Liver (tissue), 9 donors: ENCODE results near the gene ANK3. TPM values are rescaled to one million over a fixed set of nuclear protein-coding genes. Genes with fewer than 3 reads are reported as not detected.

Experiments
- DNase-seq: peaks from one replicate; pipeline ENCODE4 v3.0.0-alpha.2; 2017; ENCODE audit warnings: low spot score
- H3K27ac ChIP-seq, 2 donors: one replicate each; pipeline ENCODE4 v1.7.0; 2013; ENCODE audit warnings: inconsistent platforms in 2 of 2, low read length in 2 of 2, control low read depth in 1 of 2, low read depth in 1 of 2, mild to moderate bottlenecking in 1 of 2
- H3K27me3 ChIP-seq, 4 donors: one replicate each; pipeline versions ENCODE4 v1.6.1 to v1.7.0; 2013; ENCODE audit warnings: low read length in 3 of 4, inconsistent platforms in 1 of 4, mild to moderate bottlenecking in 1 of 4, moderate library complexity in 1 of 4; ENCODE audit not compliant: control insufficient read depth in 4 of 4, insufficient read depth in 4 of 4
- H3K36me3 ChIP-seq, 4 donors: one replicate each; pipeline versions ENCODE4 v1.6.1 to v1.7.0; 2013; ENCODE audit warnings: low read length in 3 of 4, mild to moderate bottlenecking in 3 of 4, low read depth in 1 of 4, moderate library complexity in 1 of 4; ENCODE audit not compliant: control insufficient read depth in 4 of 4, insufficient read depth in 3 of 4
- H3K4me1 ChIP-seq, 4 donors: one replicate each; pipeline versions ENCODE4 v1.6.1 to v1.7.0; 2013; ENCODE audit warnings: low read length in 3 of 4, mild to moderate bottlenecking in 3 of 4, moderate library complexity in 1 of 4; ENCODE audit not compliant: control insufficient read depth in 4 of 4, insufficient read depth in 4 of 4
- H3K4me3 ChIP-seq, 3 donors: one replicate each; pipeline versions ENCODE4 v1.6.1 to v1.7.0; 2013; ENCODE audit warnings: low read length in 3 of 3, control low read depth in 1 of 3, low read depth in 1 of 3, mild to moderate bottlenecking in 1 of 3
- H3K9ac ChIP-seq, 2 donors: one replicate each; pipeline ENCODE4 v1.7.0; 2013; ENCODE audit warnings: low read length in 2 of 2, mild to moderate bottlenecking in 2 of 2, moderate library complexity in 2 of 2, control low read depth in 1 of 2, low read depth in 1 of 2
- H3K9me3 ChIP-seq, 4 donors: one replicate each; pipeline versions ENCODE4 v1.6.1 to v1.7.0; 2013; ENCODE audit warnings: low read length in 3 of 4; ENCODE audit not compliant: control insufficient read depth in 4 of 4
- EGR1 ChIP-seq, 2 donors: IDR thresholded peaks; 2 replicates each; pipeline ENCODE4 v1.6.1; 2016 to 2018; ENCODE audit warnings: antibody characterized with exemption in 2 of 2, low read depth in 2 of 2
- FOXA1 ChIP-seq: IDR thresholded peaks from 2 replicates; pipeline ENCODE4 v1.6.1; 2016; ENCODE audit warnings: antibody characterized with exemption
- FOXA2 ChIP-seq: IDR thresholded peaks from 2 replicates; pipeline ENCODE4 v1.6.1; 2016; ENCODE audit warnings: antibody characterized with exemption
- GABPA ChIP-seq, 2 donors: IDR thresholded peaks in 1 of 2; conservative IDR thresholded peaks in 1 of 2; 2 replicates each; pipeline ENCODE4 v1.6.1; 2016; ENCODE audit warnings: antibody characterized with exemption in 2 of 2, mild to moderate bottlenecking in 1 of 2, moderate library complexity in 1 of 2
- HNF4A ChIP-seq, 2 donors: conservative IDR thresholded peaks; 2 replicates each; pipeline ENCODE4 v1.6.1; 2016; ENCODE audit warnings: antibody characterized with exemption in 2 of 2, mild to moderate bottlenecking in 2 of 2
- HNF4G ChIP-seq: IDR thresholded peaks from 2 replicates; pipeline ENCODE4 v1.6.1; 2016; ENCODE audit warnings: antibody characterized with exemption
- JUND ChIP-seq, 2 donors: IDR thresholded peaks; 2 replicates each; pipeline ENCODE4 v1.6.1; 2016; ENCODE audit warnings: antibody characterized with exemption in 2 of 2
- MAX ChIP-seq: IDR thresholded peaks from 2 replicates; pipeline ENCODE4 v1.6.1; 2016; ENCODE audit warnings: antibody characterized with exemption
- NR2F2 ChIP-seq: IDR thresholded peaks from 2 replicates; pipeline ENCODE4 v1.6.1; 2016; ENCODE audit warnings: antibody characterized with exemption
- RAD21 ChIP-seq, 2 donors: IDR thresholded peaks; 2 replicates each; pipeline ENCODE4 v1.6.1; 2016; ENCODE audit warnings: antibody characterized with exemption in 2 of 2, mild to moderate bottlenecking in 2 of 2
- RXRA ChIP-seq, 2 donors: IDR thresholded peaks; 2 replicates each; pipeline ENCODE4 v1.6.1; 2017 to 2018; ENCODE audit warnings: antibody characterized with exemption in 2 of 2, mild to moderate bottlenecking in 1 of 2
- SP1 ChIP-seq: IDR thresholded peaks from 2 replicates; pipeline ENCODE4 v1.6.1; 2018; ENCODE audit warnings: antibody characterized with exemption, mild to moderate bottlenecking
- TAF1 ChIP-seq: conservative IDR thresholded peaks from 2 replicates; pipeline ENCODE4 v1.6.1; 2016; ENCODE audit warnings: antibody characterized with exemption, mild to moderate bottlenecking
- YY1 ChIP-seq: IDR thresholded peaks from 2 replicates; pipeline ENCODE4 v1.6.1; 2016; ENCODE audit warnings: antibody characterized with exemption, mild to moderate bottlenecking
- ZBTB33 ChIP-seq: IDR thresholded peaks from 2 replicates; pipeline ENCODE4 v1.6.1; 2016; ENCODE audit warnings: antibody characterized with exemption
- WGBS: extraction: QIAGEN DNeasy Blood & Tissue Kit; methylation state at CpG from one replicate; pipeline ENCODE4 v1.1.7; 2013; 5-methylcytosine and 5-hydroxymethylcytosine counted together
- polyA plus RNA-seq, 2 donors: library from polyadenylated mRNA; stranded (reverse) in 1 of 2; unstranded in 1 of 2; fragments of 200-250 nt in 1 of 2; fragments of >200 nt in 1 of 2; fragmentation: Nextera tagmentation in 1 of 2; extraction: Ambion mirVana in 1 of 2; gene quantifications; one replicate each; pipeline versions ENCODE4 v1.2.1 to v1.2.3, GENCODE V29; 2013 to 2015
- total RNA-seq, 2 donors: library from RNA; depleted of rRNA; stranded (reverse); fragments of >200 nt; gene quantifications; one replicate each; pipeline ENCODE4 v1.2.3, GENCODE V29; 2014
- TF ChIP-seq, protein P1 (sequence below): IDR thresholded peaks from 2 replicates; pipeline ENCODE4 v1.6.1; 2016; ENCODE audit warnings: antibody characterized with exemption, mild to moderate bottlenecking
- TF ChIP-seq, protein P2 (sequence below): fragments of 150-350 bp; IDR thresholded peaks from 2 replicates; pipeline ENCODE4 v1.5.1; 2017; ENCODE audit warnings: improper control_type of control experiment, low read depth, low read length; ENCODE audit not compliant: missing input control
- donor health status: healthy.
- donor health status: healthy.
- donor health status: healthy.
- donor health status: healthy.
- donor health status: healthy.

The ANK3 gene
- total and polyA plus RNA-seq, 4 donors: 5.7 to 30.0 (median 9.7) TPM

DNA sequence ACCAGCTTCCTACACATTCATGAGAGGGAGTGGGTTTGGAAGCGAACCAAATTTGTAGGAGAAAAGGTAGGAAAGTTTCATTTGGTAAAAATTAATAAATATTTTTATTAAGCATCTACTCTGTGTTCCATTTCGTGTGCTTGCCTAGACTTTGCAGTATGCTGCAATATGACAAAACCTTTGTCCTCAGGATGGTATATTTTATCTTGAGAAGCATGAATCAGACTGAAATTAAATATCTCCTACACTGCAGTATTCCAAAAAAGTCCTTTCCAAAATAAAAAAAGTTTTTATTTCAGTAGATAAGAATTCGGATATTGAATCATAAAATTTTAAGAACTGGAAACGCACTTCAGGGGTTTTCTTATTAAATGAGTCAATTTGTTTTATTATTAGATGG, 47.7 kb downstream of the ANK3 start:
- Histone ChIP-seq H3K27ac (no peak overlapping the region), H3K27me3 (no peaks in the 10 kb centered on the region), H3K9ac (no peak overlapping the region), H3K36me3 (no peaks in the 10 kb centered on the region), H3K9me3 (no peaks in the 10 kb centered on the region), H3K4me1 (no peaks in the 10 kb centered on the region), H3K4me3 (no peak overlapping the region)
- TF ChIP-seq FOXA1 (no peak), FOXA2 (no peak), JUND (IDR thresholded peaks at IDR 0.05) (no peak), YY1 (no peak), HNF4G (no peak), HNF4A (conservative IDR thresholded peaks at IDR 0.05) (no peak), NR2F2 (no peak), EGR1 (IDR thresholded peaks at IDR 0.05; ENCODE audit: low read depth in 2 of 2) (no peak), GABPA (IDR thresholded peaks at IDR 0.05 in 1 of 2, conservative IDR thresholded peaks at IDR 0.05 in 1 of 2) (no peak), MAX (no peak), TAF1 (no peak)
- TF ChIP-seq, protein P1, sequence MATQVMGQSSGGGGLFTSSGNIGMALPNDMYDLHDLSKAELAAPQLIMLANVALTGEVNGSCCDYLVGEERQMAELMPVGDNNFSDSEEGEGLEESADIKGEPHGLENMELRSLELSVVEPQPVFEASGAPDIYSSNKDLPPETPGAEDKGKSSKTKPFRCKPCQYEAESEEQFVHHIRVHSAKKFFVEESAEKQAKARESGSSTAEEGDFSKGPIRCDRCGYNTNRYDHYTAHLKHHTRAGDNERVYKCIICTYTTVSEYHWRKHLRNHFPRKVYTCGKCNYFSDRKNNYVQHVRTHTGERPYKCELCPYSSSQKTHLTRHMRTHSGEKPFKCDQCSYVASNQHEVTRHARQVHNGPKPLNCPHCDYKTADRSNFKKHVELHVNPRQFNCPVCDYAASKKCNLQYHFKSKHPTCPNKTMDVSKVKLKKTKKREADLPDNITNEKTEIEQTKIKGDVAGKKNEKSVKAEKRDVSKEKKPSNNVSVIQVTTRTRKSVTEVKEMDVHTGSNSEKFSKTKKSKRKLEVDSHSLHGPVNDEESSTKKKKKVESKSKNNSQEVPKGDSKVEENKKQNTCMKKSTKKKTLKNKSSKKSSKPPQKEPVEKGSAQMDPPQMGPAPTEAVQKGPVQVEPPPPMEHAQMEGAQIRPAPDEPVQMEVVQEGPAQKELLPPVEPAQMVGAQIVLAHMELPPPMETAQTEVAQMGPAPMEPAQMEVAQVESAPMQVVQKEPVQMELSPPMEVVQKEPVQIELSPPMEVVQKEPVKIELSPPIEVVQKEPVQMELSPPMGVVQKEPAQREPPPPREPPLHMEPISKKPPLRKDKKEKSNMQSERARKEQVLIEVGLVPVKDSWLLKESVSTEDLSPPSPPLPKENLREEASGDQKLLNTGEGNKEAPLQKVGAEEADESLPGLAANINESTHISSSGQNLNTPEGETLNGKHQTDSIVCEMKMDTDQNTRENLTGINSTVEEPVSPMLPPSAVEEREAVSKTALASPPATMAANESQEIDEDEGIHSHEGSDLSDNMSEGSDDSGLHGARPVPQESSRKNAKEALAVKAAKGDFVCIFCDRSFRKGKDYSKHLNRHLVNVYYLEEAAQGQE: no peak
- TF ChIP-seq, protein P2, sequence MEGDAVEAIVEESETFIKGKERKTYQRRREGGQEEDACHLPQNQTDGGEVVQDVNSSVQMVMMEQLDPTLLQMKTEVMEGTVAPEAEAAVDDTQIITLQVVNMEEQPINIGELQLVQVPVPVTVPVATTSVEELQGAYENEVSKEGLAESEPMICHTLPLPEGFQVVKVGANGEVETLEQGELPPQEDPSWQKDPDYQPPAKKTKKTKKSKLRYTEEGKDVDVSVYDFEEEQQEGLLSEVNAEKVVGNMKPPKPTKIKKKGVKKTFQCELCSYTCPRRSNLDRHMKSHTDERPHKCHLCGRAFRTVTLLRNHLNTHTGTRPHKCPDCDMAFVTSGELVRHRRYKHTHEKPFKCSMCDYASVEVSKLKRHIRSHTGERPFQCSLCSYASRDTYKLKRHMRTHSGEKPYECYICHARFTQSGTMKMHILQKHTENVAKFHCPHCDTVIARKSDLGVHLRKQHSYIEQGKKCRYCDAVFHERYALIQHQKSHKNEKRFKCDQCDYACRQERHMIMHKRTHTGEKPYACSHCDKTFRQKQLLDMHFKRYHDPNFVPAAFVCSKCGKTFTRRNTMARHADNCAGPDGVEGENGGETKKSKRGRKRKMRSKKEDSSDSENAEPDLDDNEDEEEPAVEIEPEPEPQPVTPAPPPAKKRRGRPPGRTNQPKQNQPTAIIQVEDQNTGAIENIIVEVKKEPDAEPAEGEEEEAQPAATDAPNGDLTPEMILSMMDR: no peak
- WGBS: 86% methylated on average over 4 of the region's 4 CpGs
- no peak for DNase-seq

- H3K4me1 ChIP-seq: no peaks in the 10 kb centered on the region
- TF ChIP-seq JUND (IDR thresholded peaks at IDR 0.05) (no peak), RAD21 (IDR thresholded peaks at IDR 0.05) (no peak), MAX (no peak), HNF4G (no peak), FOXA1 (no peak), RXRA (IDR thresholded peaks at IDR 0.05) (no peak), EGR1 (IDR thresholded peaks at IDR 0.05; ENCODE audit: low read depth in 2 of 2) (no peak), NR2F2 (no peak), SP1 (no peak), ZBTB33 (no peak)
- TF ChIP-seq, protein P2: no peak
- TF ChIP-seq, protein P1: no peak
- no peaks in the 10 kb centered on the region for H3K9me3 ChIP-seq
- H3K9ac ChIP-seq: no peak overlapping the region
- no peak overlapping the region for H3K27ac ChIP-seq
- no peaks in the 10 kb centered on the region for H3K27me3 ChIP-seq
- H3K4me3 ChIP-seq: no peak overlapping the region
- no peaks in the 10 kb centered on the region for H3K36me3 ChIP-seq
- WGBS: 92% methylated on average over 1 of the region's 1 CpG
- DNase-seq: no peak
Observed at GRCh38 chr10:60340973-60341372, 48.7 kb downstream of the ANK3 start.
